Measurements from ENCODE around the gene GALNT2. TPM values are rescaled to one million over a fixed set of nuclear protein-coding genes. Genes with fewer than 3 reads are reported as not detected.

GALNT2 gene
- total RNA-seq, 4 donors from 2014 or later, result 47.9 to 78.6 (median 60.0) TPM

GRCh38 chr1:230233786-230234185 is 166.7 kb downstream of the GALNT2 start:
- TF ChIP-seq EP300 (IDR thresholded peaks at IDR 0.05), result no peak
- no peak for TF ChIP-seq CTCF (IDR thresholded peaks at IDR 0.05)
- no peak for TF ChIP-seq POLR2A (IDR thresholded peaks at IDR 0.05)
- H3K27me3 ChIP-seq, result no peaks in the 10 kb centered on the region
- no peak overlapping the region for H3K27ac ChIP-seq
- H3K9me3 ChIP-seq, result no peaks in the 10 kb centered on the region
- no peak for DNase-seq (ENCODE audit: low spot score in 2 of 2)
- 96 to 97% methylated on average over 4 of the region's 4 CpGs for WGBS, 2 donors
- H3K4me1 ChIP-seq, result peaks cover 0 to 30% (median 20%) of the 10 kb centered on the region in 4 donors
- H3K36me3 ChIP-seq, result peaks cover 0 to 17% (median 0%) of the 10 kb centered on the region in 3 donors
- no peak overlapping the region for H3K4me3 ChIP-seq

GRCh38 chr1:230235876-230236275 is 168.8 kb downstream of the GALNT2 start:
- peaks cover 0 to 32% (median 0%) of the 10 kb centered on the region in 3 donors for H3K36me3 ChIP-seq
- TF ChIP-seq POLR2A (IDR thresholded peaks at IDR 0.05), result no peak
- DNase-seq (ENCODE audit: low spot score in 2 of 2), result no peak
- peaks cover 0 to 17% (median 12%) of the 10 kb centered on the region in 4 donors for H3K4me1 ChIP-seq
- no peak overlapping the region for H3K27ac ChIP-seq
- WGBS, 2 donors, result 91 to 96% methylated on average over 6 to 7 of the region's 7 CpGs
- no peaks in the 10 kb centered on the region for H3K9me3 ChIP-seq
- H3K4me3 ChIP-seq, result no peak overlapping the region
- no peaks in the 10 kb centered on the region for H3K27me3 ChIP-seq

- Histone ChIP-seq H3K36me3 (peaks cover 0 to 37% (median 0%) of the 10 kb centered on the region in 3 donors), H3K27ac (no peak overlapping the region), H3K4me1 (peaks cover 0 to 11% (median 7%) of the 10 kb centered on the region in 4 donors), H3K9me3 (no peaks in the 10 kb centered on the region), H3K27me3 (no peaks in the 10 kb centered on the region), H3K4me3 (no peak overlapping the region)
- TF ChIP-seq POLR2A (IDR thresholded peaks at IDR 0.05) (no peak), CTCF (IDR thresholded peaks at IDR 0.05) (no peak), EP300 (IDR thresholded peaks at IDR 0.05) (no peak)
- 80 to 86% methylated on average over 11 of the region's 11 CpGs for WGBS, 2 donors
- DNase-seq (ENCODE audit: low spot score in 2 of 2), result no peak
Observed at GRCh38 chr1:230236301-230237008, 169.4 kb downstream of the GALNT2 start.

- H3K36me3 ChIP-seq, result peaks cover 0 to 39% (median 0%) of the 10 kb centered on the region in 3 donors
- peaks cover 0 to 7% (median 4%) of the 10 kb centered on the region in 4 donors for H3K4me1 ChIP-seq
- WGBS, 2 donors, result 46 to 51% methylated on average over 3 of the region's 3 CpGs
- H3K27ac ChIP-seq, result peak overlapping the region in 1 of 4 donors; percentile 32
- H3K27me3 ChIP-seq, result no peaks in the 10 kb centered on the region
- TF ChIP-seq POLR2A (IDR thresholded peaks at IDR 0.05), result no peak
- no peak for TF ChIP-seq CTCF (IDR thresholded peaks at IDR 0.05)
- no peak for TF ChIP-seq EP300 (IDR thresholded peaks at IDR 0.05)
- no peak for DNase-seq (ENCODE audit: low spot score in 2 of 2)
- no peak overlapping the region for H3K4me3 ChIP-seq
- no peaks in the 10 kb centered on the region for H3K9me3 ChIP-seq
Observed at GRCh38 chr1:230237009-230237370, 170.0 kb downstream of the GALNT2 start.

GRCh38 chr1:230237805-230238204 is 170.8 kb downstream of the GALNT2 start:
- no peaks in the 10 kb centered on the region for H3K9me3 ChIP-seq
- TF ChIP-seq POLR2A (IDR thresholded peaks at IDR 0.05), result no peak
- TF ChIP-seq CTCF (IDR thresholded peaks at IDR 0.05), result no peak
- peak in 1 of 2 donors; percentile 6 for TF ChIP-seq EP300 (IDR thresholded peaks at IDR 0.05)
- WGBS, 2 donors, result 47 to 59% methylated on average over 5 of the region's 5 CpGs
- no peaks in the 10 kb centered on the region for H3K4me1 ChIP-seq
- DNase-seq (ENCODE audit: low spot score in 2 of 2), result no peak
- no peak overlapping the region for H3K4me3 ChIP-seq
- peaks cover 0 to 47% (median 0%) of the 10 kb centered on the region in 3 donors for H3K36me3 ChIP-seq
- H3K27ac ChIP-seq, result peak overlapping the region in 2 of 4 donors; percentile 32 to 36
- no peaks in the 10 kb centered on the region for H3K27me3 ChIP-seq

Data from tibial nerve (tissue), 4 donors.